Stimulated activated CD4-positive, alpha-beta T cell treated with anti-CD3 and anti-CD28 coated beads, Interleukin-15, amount 100 ng/mL, for 24 hours (primary cell): Measurements from ENCODE around the gene CYB5A.

ENCODE experiments used
- DNase-seq: peaks from one replicate; pipeline ENCODE4 v3.0.0-alpha.2; 2020

Gene CYB5A

GRCh38 chr18:74242438-74243096 is 49.2 kb downstream of the CYB5A start:
- DNase-seq = no peak

- DNase-seq = no peak
Observed at GRCh38 chr18:74241970-74242369, 49.8 kb downstream of the CYB5A start.

- no peak for DNase-seq
Observed at GRCh38 chr18:74241426-74241825, 50.3 kb downstream of the CYB5A start.

- no peak for DNase-seq
Observed at GRCh38 chr18:74239567-74239966, 52.2 kb downstream of the CYB5A start.

- DNase-seq = no peak
Observed at GRCh38 chr18:74234326-74235171, 57.2 kb downstream of the CYB5A start.

- no peak for DNase-seq
Observed at GRCh38 chr18:74233933-74234325, 57.8 kb downstream of the CYB5A start.

GRCh38 chr18:74230922-74231714 is 60.6 kb downstream of the CYB5A start:
- DNase-seq = no peak

DNA sequence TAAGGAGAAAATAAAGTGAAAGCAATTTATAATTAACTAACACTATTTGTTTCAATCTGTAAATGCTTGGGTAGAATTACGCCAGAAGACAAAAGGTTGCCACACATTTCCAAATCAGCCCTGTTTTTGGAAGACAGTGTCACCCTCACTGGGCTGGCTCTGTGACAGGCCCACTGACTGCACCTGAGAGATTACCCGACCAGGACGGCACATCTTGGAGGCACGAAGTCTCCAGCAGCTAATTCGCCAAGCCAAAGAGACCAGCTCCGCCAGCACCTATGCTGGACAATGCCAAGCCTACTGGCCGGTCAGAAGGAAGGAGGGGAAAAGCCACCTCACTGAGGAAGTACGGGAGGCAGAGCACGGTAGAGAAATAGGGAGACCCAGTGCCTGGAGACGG is 61.9 kb downstream of the CYB5A start:
- DNase-seq = no peak

GRCh38 chr18:74229005-74229404 is 62.8 kb downstream of the CYB5A start:
- DNase-seq = no peak

DNA sequence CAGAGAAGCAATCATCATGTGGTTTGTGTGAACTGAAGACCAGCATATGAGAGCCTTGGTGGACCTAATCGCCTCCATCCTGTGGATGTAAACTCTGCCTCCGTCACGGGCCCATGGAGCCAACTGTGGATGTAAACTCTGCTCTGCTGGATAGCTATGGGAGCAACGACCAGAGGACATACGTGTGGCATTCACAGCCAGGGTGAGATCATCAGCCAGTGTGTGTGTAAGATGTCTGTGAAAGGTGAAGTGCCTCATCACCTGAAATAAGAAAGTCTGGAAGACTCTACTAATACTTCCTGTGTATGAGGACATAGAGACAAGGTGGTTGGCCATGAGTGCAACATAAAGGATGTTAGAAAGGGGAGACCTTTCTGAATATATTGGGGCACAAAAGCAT is 63.5 kb downstream of the CYB5A start:
- no peak for DNase-seq

DNA sequence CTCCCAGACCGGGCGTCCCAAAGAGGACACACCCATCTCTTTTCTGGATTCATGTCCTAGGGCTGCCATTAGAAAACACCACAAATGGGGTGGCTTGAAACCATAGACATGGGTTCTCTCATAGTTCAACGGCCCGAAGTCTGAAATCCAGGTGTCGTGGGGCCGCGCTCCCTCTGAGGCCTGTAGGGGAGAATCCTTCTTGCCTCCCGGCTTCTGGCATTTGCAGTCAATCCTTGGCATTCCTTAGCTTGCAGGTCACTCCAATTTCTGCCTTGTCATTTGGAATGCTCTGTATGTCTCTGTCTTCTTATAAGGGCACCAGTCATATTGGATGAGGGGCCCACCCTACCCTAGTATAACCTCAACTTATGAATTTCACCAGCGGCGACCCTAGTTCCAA is 65.1 kb downstream of the CYB5A start:
- no peak for DNase-seq

GRCh38 chr18:74226156-74226555 is 65.6 kb downstream of the CYB5A start:
- DNase-seq = no peak

DNA sequence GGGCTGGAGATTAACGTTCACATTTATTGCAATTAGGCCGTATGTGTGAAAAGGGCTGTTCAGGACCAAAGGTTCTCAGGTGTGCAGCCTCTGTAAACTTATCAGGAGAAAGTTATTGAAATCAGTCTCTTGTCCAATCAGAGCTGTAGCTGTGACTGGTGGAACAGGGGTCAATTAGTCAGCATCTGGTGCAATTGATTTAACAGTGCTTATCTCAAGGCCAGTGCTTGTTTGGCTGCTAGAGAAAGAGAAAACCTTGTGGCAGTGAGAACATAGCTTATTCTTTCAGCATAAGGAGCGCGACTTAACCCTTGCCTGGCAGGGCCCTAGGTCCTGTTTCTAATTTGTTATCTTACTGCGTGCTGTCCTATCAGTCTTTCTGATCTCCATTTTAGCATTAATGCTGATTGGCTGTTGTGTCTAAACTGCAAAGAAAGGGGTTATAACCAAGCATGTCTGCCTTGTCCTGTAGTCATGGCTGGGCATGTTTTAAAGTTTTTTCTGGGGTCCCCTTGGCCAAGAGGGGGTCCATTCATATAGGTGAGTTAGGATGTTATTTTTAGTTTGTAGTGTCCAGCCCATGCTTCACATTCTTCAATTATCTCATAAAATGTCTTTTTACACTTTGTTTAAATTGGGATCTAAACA is 66.4 kb downstream of the CYB5A start:
- DNase-seq = no peak

DNA sequence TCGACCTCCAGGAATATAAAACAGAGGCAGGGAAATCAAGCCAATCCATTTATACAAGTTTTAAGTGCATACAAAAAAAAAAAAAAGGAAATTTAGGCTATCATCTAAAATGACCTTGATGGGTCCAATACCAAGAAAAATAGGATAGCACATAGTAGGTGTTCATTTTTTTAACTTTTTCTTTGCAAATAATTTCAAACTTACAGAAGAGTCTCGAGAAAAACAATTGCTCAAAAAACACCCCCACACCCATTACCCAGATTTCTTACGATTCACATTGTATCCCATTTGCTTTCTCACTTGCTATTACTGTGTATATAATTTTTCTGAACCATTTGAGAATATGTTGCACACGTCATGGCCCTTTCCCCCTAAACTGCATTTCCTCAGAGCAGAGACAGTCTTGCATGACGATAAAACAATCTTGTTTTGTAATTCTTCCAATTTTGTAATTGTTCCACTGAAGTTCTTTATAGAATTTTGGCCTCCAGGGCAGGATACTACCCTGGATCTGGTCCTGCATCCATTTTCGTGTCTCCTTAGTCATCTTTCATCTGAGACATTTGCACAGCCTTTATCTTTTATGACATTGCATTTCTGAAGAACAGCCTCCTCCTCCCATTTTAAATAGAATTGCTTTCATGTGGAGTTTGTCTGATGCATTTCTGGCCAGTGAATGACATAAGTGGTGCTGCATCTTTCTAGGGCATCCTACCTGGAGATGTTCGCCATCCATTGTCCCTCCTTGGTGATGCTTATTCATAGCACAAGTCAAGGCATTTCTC is 68.9 kb downstream of the CYB5A start:
- no peak for DNase-seq

DNA sequence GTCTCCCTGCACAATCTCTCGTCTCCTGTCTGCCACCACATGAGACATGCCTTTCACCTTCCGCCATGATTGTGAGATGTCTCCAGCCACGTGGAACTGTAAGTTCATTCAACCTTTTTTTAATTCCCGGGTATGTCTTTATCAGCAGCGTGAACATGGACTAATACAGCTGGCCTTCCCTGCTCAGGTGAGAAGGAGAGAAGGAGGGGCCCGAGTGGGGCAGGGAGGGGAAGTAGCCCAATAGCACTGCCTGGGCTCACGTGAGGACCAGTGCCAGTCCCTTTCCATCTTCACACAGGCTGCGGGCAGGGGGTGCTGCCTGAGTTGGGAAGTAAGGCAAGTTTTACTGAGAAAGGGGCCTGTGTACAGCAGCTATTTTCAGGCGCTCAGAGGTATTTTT is 70.7 kb downstream of the CYB5A start:
- no peak for DNase-seq

GRCh38 chr18:74219056-74219455 is 72.7 kb downstream of the CYB5A start:
- no peak for DNase-seq

- no peak for DNase-seq
Observed at GRCh38 chr18:74217476-74218143, 74.2 kb downstream of the CYB5A start.

DNA sequence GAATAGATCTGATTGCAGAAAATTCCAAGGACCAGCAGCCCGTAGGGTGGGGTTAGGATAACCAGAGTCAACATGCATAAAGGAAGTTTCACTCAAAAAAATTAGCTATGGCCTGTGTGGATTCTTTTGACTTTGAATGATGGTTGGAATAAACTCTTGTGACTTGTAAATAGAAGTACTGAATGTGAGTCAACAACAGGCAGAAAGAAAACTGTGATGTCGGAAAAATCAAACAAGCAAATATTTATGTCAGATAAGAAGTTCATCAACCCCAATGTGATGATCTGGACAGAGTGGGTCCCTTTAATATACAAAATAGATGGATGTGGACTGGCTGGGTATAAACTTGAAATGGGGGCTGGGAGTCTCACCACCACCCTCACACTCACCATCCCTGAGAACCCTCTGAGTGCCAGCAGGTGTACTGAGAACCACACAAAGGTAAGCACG is 75.1 kb downstream of the CYB5A start:
- DNase-seq = no peak

DNA sequence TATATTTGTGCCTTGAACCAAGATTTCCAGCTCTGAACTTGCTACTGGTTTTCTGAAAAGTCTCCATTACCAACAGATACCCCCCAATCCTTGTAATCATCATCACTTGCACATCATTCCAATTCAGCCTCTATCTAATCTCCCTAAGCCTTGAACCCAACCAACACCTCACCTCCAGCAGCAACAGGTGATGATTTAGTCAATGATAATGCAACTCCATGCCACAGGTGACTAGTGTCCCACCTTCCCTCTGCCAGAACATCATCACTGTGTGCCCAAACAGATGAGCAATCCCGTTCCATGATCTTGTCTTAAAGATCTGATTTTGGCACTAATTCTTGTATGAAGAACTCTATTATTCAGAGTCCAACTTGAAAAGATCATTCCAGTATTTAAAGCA is 75.9 kb downstream of the CYB5A start:
- DNase-seq = no peak

DNA sequence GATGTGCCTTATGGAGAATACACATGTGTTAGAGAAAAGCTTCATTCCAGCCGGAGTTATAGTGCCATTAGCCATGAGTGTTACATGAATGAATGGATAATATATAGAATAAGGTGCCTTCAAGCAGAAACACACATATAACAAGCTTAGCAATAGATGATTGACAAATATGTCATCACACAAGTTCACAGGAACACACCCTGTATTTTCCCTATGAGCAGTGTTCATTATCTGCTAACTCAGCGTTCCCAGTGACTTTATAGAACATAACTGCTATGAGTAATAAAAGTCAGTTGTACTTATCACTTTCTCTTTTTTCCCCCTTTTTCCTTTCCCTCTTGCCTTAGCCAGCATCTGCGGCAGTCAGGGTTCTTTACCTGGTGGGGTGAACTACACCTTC is 78.3 kb downstream of the CYB5A start:
- no peak for DNase-seq

DNA sequence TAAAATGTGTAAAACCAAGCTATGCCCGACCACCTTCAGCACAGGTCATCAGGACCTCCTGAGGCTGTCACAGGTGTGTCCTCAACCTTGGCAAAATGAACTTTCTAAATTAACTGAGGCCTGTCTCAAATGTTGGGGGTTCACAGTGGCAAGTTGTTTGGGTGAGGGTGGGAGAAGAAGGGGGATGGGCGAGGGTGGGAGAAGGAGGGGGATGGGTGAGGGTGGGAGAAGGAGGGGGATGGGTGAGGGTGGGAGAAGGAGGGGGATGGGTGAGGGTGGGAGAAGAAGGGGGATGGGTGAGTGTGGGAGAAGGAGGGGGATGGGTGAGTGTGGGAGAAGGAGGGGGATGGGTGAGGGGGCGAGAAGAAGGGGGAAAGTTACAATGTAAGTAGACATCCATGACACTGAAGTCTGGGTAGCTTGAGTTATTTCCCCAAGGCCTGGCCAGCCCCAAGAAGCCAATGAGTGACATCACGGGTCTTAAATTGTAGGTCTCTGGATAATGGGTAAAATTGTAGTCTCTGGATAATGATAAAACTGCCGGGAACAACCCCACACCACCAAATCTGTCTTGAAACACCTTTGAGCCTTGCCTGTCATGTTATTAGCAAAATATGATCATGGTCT is 87.1 kb downstream of the CYB5A start:
- peak; percentile 11 for DNase-seq
